ENCODE results near the gene GYPA. TPM values are rescaled to one million over a fixed set of nuclear protein-coding genes. Genes with fewer than 3 reads are reported as not detected.
"Not testable (repeated sequence)": the region's sequence is repeated elsewhere in the genome, so short reads cannot be mapped to it uniquely, and the experiment has no call there.

GYPA gene
- total RNA-seq, 4 donors from 2014 or later = not detected

GRCh38 chr4:144138239-144138638 lies 2.3 kb downstream of the GYPA start:
- 94% methylated on average over 4 of the region's 4 CpGs for WGBS
- DNase-seq (ENCODE audit: extremely low spot score); H3K9me3 ChIP-seq; H3K4me1 ChIP-seq; H3K4me3 ChIP-seq; intact Hi-C loops (cut with DNase I); H3K36me3 ChIP-seq; H3K27me3 ChIP-seq; H3K27ac ChIP-seq (replicated peaks in 1 of 4): not testable (repeated sequence)

GRCh38 chr4:144137137-144137931 lies 3.2 kb downstream of the GYPA start:
- intact Hi-C loops (cut with DNase I); H3K27ac ChIP-seq (replicated peaks in 1 of 4); DNase-seq (ENCODE audit: extremely low spot score); H3K4me1 ChIP-seq; H3K36me3 ChIP-seq; H3K27me3 ChIP-seq; H3K4me3 ChIP-seq; H3K9me3 ChIP-seq: not testable (repeated sequence)
- WGBS = 86% methylated on average over 8 of the region's 8 CpGs

- H3K9me3 ChIP-seq; H3K4me1 ChIP-seq; H3K36me3 ChIP-seq; DNase-seq (ENCODE audit: extremely low spot score); intact Hi-C loops (cut with DNase I); H3K27me3 ChIP-seq; H3K27ac ChIP-seq (replicated peaks in 1 of 4); H3K4me3 ChIP-seq: not testable (repeated sequence)
- 89% methylated on average over 4 of the region's 4 CpGs for WGBS
Measured at GRCh38 chr4:144136189-144136588, 4.3 kb downstream of the GYPA start.

- H3K4me1 ChIP-seq; DNase-seq (ENCODE audit: extremely low spot score); H3K27me3 ChIP-seq; H3K4me3 ChIP-seq; H3K27ac ChIP-seq (replicated peaks in 1 of 4); H3K9me3 ChIP-seq; H3K36me3 ChIP-seq; intact Hi-C loops (cut with DNase I): not testable (repeated sequence)
- WGBS = 79% methylated on average over 1 of the region's 1 CpG
Measured at GRCh38 chr4:144130167-144130566, 10.4 kb downstream of the GYPA start.

- H3K9me3 ChIP-seq; H3K27ac ChIP-seq (replicated peaks in 1 of 4); DNase-seq (ENCODE audit: extremely low spot score); H3K4me1 ChIP-seq; H3K27me3 ChIP-seq; H3K4me3 ChIP-seq; intact Hi-C loops (cut with DNase I); H3K36me3 ChIP-seq: not testable (repeated sequence)
- 72% methylated on average over 4 of the region's 4 CpGs for WGBS
Measured at GRCh38 chr4:144129336-144129875, 11.1 kb downstream of the GYPA start.

- DNase-seq (ENCODE audit: extremely low spot score); H3K9me3 ChIP-seq; intact Hi-C loops (cut with DNase I); H3K4me3 ChIP-seq; H3K36me3 ChIP-seq; H3K27ac ChIP-seq (replicated peaks in 1 of 4); H3K27me3 ChIP-seq; H3K4me1 ChIP-seq: not testable (repeated sequence)
- 70% methylated on average over 2 of the region's 5 CpGs for WGBS
Measured at GRCh38 chr4:144128709-144129320, 11.7 kb downstream of the GYPA start.

- WGBS = 83% methylated on average over 1 of the region's 2 CpGs
- intact Hi-C loops (cut with DNase I); H3K36me3 ChIP-seq; H3K9me3 ChIP-seq; H3K27me3 ChIP-seq; H3K4me3 ChIP-seq; H3K27ac ChIP-seq (replicated peaks in 1 of 4); H3K4me1 ChIP-seq; DNase-seq (ENCODE audit: extremely low spot score): not testable (repeated sequence)
Measured at GRCh38 chr4:144125109-144125508, 15.4 kb downstream of the GYPA start.

GRCh38 chr4:144123982-144124635 lies 16.4 kb downstream of the GYPA start:
- H3K27me3 ChIP-seq; H3K4me1 ChIP-seq; intact Hi-C loops (cut with DNase I); H3K4me3 ChIP-seq; H3K36me3 ChIP-seq; H3K27ac ChIP-seq (replicated peaks in 1 of 4); DNase-seq (ENCODE audit: extremely low spot score); H3K9me3 ChIP-seq: not testable (repeated sequence)
- 69% methylated on average over 4 of the region's 4 CpGs for WGBS

GRCh38 chr4:144123269-144123668 lies 17.2 kb downstream of the GYPA start:
- H3K4me1 ChIP-seq; DNase-seq (ENCODE audit: extremely low spot score); H3K9me3 ChIP-seq; H3K27me3 ChIP-seq; H3K4me3 ChIP-seq; H3K27ac ChIP-seq (replicated peaks in 1 of 4); intact Hi-C loops (cut with DNase I); H3K36me3 ChIP-seq: not testable (repeated sequence)
- 66% methylated on average over 3 of the region's 3 CpGs for WGBS

- 78% methylated on average over 5 of the region's 5 CpGs for WGBS
- intact Hi-C loops (cut with DNase I); H3K27me3 ChIP-seq: not testable (repeated sequence)
Measured at GRCh38 chr4:144119752-144120151, 20.8 kb downstream of the GYPA start.

More at GRCh38 chr4:144119752-144120151, 20.8 kb downstream of the GYPA start:
- not testable (repeated sequence) for H3K27ac ChIP-seq (replicated peaks in 1 of 4); H3K36me3 ChIP-seq; H3K9me3 ChIP-seq; DNase-seq (ENCODE audit: extremely low spot score); H3K4me1 ChIP-seq; H3K4me3 ChIP-seq

All from esophagus muscularis mucosa (tissue), 4 donors.